SKM-1 (cell line): ENCODE results near the gene FRS3.
"Not testable (repeated sequence)": the region's sequence is repeated elsewhere in the genome, so short reads cannot be mapped to it uniquely, and the experiment has no call there.

Source experiments
- DNase-seq: peaks from one replicate; lab custom pipeline; 2025; ENCODE audit not compliant: unreplicated experiment; lab: John Stamatoyannopoulos, UW

FRS3 gene

DNA sequence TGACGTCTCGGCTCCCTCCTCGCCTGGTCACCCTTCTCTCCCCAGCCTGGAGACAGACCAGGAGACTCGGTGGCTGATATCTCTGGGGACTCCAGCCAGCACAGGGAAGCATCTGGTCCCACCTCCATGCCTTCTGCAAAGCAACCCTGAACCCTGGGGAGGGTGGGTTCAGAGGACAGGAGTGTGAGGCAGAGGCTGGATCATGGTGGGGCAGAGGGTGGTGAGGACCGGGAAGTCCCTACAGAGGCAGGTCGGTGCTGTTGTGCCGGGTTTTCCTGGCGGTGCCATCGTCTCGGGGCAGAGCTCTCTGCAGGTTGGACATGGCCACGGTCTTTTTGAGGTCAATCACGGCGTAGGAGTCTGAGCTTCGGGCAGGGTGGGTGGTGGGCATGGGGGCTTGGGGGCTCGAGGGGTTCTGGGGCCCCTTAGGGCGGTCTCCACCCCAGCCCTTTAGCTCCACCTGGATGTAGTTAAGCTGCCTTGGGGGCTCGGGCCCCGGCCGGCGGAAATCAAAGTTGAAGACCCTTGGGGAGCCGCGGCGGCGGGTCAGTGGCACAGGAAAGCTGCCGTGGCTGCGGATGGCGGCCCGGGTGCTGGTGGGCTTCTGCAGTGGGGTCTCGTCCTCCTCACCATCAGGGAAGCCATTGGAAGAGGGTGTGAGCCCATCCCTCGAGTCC is 9.2 kb downstream of the FRS3 start:
- no peak for DNase-seq

DNA sequence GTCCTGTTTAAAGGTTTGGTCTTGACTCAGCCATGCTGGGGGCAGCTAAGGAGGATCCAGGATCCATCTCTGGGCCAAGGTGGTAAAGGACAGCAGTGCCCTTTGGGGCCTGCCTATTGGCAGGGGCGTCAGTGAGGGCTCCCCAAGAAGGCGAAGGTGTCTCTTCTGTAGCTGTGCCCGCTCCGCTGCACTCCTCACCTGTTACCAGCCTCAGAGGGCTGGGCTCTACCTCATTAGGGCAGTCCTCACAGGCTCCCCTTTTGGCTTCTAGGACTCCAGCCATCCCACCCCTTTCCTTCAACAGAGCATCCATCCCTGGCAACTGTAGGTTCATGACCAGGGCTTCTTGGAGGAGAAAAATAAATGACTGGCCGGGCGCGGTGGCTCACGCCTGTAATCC is 10.3 kb downstream of the FRS3 start:
- DNase-seq, result no peak

DNA sequence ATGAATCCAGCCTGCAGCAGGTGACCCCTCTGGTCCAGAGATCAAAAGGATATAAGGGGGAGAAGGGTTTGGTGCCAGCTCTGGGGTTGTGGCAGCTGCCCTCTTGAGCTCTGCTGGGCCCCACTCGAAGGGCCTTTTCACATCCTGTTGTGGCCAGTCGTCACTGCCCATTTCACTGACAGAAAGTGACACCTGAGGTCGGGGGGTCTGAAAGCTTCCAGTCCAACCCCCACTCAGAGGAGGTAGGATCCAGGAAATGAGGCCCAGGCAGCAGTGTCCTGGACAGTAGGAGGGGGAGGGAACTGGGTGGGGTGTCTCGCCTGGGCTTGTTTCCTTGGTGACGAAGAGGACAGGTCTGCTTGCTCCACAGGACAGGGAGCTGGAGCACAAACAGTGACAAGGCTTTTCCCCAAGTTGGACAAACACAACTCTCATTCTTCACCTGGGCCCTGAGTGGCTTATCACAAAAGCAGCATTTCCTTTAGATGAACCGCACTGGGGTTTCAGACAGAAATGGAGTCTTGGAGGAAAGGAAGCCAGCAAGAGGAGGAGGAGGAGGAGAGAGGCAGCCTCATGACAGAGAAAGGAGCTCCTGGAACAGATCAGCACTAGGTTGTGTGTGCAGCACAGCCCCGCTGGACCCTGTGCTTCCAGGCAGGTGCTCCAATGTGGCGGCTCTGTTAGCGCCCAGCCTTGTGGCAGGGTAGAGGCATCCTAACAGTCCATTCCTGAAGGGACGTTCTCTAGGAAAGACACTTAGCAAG is 11.0 kb downstream of the FRS3 start:
- no peak for DNase-seq

DNA sequence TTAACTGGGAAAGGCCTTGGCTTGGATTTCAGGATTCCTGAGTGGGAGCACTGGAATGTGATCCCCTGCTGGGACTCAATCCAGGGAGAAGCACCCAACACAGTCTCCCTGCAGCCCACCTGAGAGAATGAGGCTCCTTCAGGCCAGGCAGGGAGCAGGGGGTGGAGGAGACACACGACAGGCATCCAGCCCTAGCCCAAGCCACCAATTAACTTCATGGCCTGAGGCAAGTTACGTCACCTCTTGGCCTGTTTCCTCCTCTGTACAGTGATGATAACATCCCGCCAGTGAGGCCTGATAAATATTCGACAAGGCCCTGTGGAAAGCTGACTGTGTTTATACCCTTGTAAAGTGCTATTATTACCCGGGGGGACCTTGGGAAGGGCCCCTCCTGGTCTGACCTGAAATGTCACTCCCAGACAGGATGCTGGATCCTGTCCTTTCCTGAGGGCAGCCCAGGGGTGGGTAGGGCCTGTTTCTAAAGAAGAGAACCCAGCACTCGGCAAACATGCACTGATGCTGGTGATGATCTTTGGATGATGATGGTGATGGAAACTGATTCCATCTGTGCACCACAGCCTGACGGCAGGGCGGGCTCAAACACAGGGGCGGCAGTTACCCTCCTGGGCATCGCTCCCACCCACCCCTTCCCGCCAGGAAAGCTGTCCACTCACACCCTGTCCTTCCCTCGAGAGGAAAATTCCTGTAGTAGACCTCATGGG is 12.4 kb downstream of the FRS3 start:
- no peak for DNase-seq

DNA sequence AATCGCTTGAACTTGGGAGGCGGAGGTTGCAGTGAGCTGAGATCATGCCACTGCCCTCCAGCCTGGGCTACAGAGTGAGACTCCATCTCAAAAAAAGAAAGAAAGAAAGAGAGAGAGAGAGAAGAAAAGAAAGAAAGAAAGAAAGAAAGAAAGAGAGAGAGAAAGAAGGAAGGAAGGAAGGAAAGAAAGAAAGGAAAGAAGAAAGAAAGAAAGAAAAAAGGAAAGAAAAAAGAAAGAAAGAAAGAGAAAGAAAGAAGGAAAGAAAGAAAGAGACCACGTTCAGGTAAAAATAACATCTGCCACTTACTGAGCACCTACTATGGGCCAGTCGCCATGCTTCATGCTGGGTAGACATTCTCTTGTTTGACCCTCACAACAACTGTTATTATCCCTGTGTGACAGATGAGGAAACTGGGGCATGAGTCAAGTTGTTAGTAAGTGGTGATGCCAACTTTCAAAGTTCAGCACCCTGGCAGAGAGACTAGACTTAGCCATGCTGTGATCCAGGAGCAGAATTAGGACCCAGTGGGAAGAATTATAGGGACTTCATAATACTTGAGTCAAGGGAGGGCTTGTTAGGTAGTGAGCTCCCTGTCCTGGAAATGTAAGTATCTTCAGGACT is 13.5 kb downstream of the FRS3 start:
- not testable (repeated sequence) for DNase-seq

DNA sequence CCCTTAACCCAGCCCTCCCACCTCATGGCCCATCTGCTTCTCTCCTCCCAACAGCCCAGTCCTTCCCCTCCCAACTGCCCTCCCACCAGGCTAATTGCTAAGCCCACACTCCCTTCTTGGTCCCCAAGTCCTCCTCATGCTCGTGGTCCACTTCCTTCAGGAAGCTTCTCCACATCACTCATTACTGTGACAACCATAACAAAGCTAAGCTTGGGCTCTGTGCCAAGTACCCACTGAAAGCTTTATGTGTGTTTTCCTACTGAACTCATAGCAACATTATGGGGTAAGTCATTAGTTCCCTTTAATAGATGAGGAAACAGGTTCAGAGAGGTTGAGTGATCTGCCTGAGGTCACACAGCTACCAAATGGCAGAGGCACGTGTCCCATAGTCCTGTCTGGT is 16.2 kb downstream of the FRS3 start:
- DNase-seq, result no peak

DNA sequence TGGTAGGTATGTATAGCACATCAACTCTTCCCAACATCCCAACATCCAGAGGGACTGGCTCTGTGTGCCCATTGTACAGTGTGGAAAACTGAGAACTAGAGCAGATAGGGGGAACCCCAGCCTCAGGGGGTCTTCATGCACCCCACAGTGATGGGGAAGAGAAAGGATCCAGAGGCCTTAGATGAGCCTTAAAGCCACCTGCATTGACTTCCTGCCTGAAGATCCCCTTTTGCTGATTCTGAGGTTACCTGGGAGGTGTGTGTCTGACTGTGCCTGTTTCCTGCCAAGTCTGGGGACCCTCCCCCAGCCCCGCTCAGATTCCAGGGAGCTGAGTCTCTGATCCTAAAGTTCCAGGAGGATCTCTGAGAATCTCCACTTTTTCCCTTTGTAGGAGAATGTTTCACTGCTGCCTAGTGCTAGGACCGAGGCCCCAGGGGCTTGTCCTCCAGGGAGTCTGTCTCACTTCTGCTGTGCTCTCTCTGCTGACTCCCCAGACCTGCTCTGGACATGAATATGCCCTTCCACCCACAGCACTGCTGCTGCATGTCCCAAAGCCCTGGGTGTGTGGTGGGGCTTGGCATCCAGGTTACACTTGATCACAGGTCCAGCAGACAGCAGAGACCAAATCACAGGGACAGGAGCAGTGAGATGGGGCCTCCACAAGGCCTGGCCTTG is 19.7 kb downstream of the FRS3 start:
- DNase-seq, result no peak

DNA sequence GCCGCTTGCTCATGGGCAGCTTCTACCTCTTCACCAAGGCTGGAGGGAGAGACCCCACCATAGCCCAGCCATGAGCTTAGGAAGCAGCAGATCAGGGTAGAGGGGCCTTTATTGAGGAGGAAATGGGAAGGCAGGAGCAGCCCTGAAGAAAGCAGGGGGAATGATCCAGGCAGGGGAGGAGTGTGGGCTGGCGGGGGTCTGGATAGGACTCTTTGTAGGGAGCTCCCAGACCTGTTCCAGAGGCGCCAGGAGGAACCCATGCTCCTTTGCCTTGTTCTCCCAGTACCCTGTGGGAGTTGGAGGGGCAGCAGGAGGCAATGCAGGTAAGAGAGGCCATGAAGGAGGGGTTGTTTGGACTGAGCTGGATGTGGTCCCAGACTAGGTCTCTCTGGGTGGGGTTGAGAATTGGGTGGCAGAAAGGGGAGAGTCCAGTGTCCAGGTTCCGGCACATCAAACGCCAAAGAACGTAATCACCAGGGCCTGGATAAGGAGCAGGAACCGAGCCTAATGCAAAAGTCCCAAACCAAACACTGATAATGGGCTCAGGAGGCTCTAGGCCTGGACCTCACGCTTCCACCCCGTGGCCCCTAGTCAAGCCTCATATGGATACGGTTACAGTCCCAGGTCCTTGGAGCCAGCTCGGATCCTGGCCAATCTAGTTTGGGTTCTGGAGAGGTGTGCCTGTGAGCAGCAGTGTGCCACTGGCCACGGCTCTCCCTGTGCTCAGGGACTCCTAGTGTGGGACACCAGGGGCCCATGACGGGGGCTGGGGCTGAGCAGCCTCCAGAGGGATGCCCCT is 20.4 kb downstream of the FRS3 start:
- no peak for DNase-seq

DNA sequence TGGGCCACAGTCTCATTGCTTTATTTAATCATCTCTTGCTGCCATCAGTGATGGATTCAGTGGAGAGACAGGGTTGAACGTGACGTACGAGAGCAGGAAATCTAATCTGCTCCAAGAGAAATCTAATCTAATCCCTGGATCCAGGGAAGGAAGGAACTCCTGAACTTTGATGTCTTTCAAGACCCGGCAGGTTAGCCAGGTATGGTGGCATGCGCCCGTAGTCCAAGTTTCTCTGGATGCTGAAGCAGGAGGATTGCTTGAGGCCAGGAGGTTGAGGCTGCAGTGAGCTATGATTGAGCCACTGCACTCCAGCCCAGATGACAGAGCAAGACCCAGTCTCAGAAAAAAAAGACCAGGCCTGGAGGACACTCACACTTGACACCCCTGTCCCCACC is 21.1 kb downstream of the FRS3 start:
- DNase-seq, result no peak

DNA sequence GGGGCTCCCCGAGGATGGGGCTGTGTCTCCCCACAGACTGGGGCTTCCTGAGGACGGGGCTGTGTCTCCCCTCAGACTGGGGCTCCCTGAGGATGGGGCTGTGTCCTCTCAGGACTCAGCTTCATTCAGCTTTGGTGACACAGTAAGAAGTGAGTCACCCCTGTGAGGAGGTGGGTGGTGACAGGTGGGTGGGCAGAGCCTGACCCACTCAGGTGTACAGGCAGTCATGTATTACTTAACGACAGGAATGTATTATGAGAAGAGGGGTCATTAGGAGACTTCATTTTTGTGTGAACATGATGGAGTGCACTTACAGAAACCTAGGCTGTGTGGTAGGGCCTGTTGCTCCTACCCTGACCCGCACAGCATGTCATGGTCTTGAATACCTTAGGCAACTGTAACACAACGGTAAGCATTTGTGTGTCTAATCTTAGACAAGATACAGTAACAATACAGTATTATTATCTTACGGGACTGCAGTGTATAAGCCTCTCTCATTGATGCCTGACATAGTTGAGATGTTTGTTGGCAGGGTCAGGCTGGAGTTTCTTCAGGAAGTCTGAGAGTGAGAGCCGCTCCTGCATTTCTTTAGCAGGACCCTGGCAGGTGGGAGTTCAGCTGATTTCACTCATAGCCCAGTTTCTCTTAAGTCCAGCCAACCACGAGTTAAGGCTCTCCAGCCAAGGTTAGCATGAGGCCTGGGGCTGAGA is 21.6 kb downstream of the FRS3 start:
- DNase-seq, result no peak

DNA sequence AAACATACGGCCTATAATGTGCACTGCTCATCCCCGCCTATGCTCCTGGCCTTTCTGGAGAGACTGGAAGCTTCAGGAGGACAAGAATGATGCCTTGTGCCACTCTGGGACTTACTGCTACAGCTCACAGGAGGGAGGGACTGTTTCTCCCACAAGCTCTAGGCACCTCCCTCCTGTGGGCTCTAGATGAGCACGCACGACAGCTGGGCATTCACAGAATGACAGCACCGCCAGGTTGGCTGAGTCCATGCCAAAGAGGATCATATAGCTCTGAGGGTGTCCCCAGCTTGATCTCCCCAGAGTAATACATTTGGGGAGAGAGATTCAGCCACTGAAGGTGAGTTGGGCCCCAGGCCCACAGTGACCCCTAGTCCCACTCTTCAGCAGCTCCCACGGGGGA is 22.4 kb downstream of the FRS3 start:
- DNase-seq, result no peak

DNA sequence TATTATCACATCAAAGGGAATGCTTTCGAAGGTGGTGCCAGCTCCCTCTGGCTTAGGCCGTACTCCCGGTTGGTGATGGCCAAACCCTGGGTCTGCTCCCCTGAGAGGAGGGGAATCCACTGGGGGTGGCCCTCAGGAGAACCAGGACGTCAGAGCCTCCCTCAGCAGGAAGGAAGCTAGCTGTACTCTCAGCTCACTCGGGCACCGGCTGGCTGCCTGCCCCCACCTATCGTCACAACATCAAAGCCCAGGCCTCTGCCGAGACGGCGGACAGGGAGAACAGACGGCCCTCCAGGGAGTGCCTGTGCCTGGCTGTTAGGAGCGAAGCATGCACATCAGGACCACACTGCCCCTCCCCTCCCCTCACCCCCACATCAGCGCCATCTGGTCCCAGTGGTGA is 23.3 kb downstream of the FRS3 start:
- DNase-seq, result no peak

DNA sequence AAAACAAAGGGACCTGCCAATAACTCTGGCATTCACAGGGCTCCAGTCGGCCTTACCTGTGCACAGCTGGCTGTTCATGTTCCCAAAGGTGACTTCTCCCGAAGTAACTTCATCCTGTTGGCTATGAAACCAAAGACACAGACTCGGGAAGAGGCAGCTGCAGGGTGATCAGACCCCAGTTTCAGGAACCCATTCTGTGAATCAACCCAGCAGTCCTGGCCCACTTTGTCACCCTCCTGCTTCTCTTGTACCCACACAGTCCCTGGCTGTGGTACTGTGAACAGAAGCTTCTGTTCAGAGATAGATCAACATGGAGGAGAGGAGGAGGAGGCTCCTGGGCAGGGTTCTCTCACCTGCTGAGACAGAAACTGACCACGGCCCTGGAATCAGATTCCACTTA is 23.8 kb downstream of the FRS3 start:
- DNase-seq, result no peak

DNA sequence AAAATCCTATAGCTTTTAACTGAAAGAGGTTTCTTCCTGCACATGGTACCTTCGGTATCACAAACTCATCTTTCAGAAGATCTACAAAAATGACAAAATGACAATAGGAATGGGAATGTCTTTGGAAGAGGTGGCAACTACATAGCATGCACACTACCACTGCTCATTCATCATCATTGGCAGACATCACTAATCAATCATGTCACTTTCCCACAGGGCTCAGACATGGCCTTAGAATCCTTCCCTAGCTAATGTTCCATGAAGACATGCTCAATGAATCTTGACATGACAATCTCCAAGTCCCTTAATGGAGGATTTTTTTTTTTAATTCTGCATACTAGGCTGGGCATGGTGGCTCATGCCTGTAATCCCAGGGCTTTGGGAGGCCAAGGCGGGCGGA is 29.3 kb downstream of the FRS3 start:
- no peak for DNase-seq

DNA sequence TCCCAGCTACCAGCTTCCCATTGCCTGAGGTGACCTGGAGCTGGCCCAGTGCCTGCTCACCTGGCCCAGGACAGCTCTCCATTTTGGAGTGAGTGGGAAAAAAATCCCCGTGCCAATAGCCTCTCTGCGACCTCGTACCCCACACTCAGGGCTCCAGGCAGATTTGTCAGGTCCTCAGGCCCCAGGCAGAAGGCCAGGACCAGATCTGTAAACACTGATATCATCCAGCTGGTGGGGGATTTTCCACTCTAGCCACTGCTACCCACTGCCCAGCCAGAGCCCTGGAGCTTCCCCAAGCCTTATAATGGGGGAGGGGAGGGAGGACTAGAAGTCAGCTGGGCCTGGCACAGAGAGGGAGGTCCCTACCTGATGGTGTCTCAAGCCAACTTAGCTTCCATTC is 31.2 kb downstream of the FRS3 start:
- DNase-seq, result no peak

DNA sequence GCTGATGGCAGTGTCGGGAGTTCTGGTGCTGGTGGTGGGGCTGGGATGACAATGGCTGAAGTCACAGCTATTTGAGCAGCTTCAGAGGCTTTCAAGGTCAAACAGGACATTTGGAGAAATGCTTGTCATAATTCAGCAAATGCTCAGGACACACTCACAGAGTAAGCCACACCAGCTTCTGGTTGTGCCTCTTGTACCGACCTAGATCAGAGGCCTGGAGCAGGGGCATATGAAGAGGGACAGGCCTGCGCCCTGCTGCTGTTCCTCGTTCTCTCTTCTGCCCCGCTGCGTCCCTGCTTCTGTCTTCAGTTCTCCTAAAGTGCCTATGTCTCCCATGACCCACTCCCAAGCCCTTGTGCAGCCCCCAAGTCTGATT is 31.6 kb downstream of the FRS3 start:
- no peak for DNase-seq

DNA sequence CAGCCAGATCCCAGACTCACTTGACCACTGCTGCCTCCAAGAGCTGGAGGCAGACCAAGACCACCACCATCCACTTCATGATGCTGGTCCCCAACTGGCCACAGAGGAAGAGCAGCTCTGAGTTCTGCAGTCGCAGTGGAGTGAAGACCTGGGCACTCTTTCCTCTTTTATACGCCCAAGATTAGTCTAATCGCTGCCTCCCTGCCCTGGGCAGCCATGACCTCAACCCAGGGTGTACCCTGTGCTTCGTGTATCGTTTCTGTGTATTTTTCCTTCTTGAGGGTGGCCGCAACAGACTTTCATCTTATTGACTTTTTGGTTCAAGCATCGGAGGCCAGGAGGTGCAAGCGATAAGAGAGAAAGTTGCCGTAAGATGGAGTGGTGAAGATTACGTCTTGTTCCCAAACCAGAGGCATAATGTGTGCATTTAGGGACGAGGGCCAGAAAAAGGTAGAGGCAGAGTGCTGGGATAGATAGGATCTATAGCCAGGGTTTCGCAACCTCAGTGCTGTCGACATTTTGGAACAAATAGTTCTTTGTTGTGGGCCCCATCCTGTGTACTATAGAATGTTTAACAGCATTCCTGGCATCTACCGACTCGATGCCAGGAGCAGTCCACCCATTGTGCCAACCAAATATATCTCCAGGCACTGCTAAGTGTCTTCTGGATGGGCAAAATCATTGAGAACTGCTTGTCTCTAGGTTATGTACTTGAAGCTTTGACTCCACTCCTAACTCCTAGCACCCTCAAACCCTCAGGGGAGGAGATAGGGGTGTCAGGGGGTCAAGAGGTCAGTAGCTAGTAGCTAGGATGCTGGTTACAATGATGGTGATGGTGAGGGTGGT is 32.2 kb downstream of the FRS3 start, which contains the start of gene PGC:
PGC (minus strand) TSS at position 142 of the 846 bp plus-strand sequence; CDS start at position 79, 63 bp downstream.
- no peak for DNase-seq

DNA sequence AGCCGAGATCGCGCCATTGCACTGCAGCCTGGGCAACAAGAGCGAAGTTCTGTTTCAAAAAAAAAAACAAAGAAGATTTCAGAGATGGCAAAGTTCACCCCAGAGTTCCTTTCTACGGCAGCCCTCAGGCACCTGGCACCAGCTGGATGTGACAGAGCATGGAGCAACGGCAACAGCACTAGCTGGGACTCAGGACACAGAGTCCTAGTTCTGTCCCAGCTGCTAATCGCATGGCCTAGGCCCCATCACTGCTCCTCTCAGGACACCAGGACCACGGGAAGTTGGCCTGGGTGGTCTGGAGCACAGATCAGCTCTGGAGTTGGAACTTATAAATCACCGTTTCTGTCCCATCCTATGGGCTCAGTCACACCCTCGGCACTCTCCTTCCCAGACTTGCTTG is 33.6 kb downstream of the FRS3 start:
- no peak for DNase-seq
